HG03139 (cell line): ENCODE measurements around the gene PIGH.
"Not testable (repeated sequence)": the region's sequence is repeated elsewhere in the genome, so short reads cannot be mapped to it uniquely, and the experiment has no call there.

Experiments used
- ATAC-seq: cut with Tn5 transposase; IDR thresholded peaks from one replicate; pipeline ENCODE4 v1.9.1; 2021; ENCODE audit not compliant: unreplicated experiment

PIGH gene

GRCh38 chr14:67553547-67553946 lies 46.5 kb downstream of the PIGH start:
- no peak for ATAC-seq

- no peak for ATAC-seq
Measured at GRCh38 chr14:67551940-67552339, 48.1 kb downstream of the PIGH start.

- no peak for ATAC-seq
Measured at GRCh38 chr14:67551123-67551522, 48.9 kb downstream of the PIGH start.

GRCh38 chr14:67549734-67550133 lies 50.3 kb downstream of the PIGH start:
- no peak for ATAC-seq

- ATAC-seq = no peak
Measured at GRCh38 chr14:67547224-67547780, 52.8 kb downstream of the PIGH start.

GRCh38 chr14:67544590-67544989 lies 55.5 kb downstream of the PIGH start:
- no peak for ATAC-seq

GRCh38 chr14:67542620-67543019 lies 57.4 kb downstream of the PIGH start:
- ATAC-seq = not testable (repeated sequence)

- ATAC-seq = no peak
Measured at GRCh38 chr14:67541448-67542387, 58.4 kb downstream of the PIGH start.
